ENCODE results near the gene PLA2G4F. TPM values are rescaled to one million over a fixed set of nuclear protein-coding genes. Genes with fewer than 3 reads are reported as not detected.

PLA2G4F gene
- polyA plus RNA-seq, 1 experiment: not detected

DNA sequence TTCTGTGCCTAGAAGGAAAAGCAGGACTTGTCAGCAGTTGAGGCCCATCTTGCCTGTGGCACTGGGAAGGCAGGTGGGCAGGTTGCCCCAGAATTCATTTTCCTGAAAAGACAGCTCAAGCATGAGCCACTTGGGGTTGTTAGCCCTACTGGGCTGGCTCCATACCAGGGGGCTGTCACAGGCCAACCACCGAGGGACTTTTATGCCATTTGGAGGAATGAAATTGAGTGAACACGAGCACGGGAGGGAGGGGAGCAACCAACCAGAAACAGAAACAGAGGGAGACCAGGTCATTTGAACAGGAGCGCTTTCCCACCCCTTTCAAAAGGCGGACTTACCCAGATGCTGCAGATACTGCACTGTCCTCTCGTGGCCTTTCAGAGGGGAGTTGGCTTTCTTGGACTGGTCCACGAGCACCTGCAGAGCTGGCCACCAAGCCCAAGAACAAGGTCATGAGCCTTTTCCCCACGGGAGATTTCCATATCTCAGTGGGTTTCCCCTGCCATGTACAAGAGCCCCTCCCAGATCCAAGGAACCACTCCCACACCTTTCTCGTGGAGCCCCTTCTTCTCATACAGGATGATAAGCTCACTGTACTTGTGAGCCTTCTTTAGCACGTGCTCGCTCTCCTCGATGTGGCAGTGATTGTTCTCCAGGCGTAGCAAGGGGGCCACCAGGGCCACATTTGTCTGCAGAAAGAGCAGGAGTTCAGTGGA lies 9.9 kb upstream of the PLA2G4F start:
- TF ChIP-seq, protein P1, sequence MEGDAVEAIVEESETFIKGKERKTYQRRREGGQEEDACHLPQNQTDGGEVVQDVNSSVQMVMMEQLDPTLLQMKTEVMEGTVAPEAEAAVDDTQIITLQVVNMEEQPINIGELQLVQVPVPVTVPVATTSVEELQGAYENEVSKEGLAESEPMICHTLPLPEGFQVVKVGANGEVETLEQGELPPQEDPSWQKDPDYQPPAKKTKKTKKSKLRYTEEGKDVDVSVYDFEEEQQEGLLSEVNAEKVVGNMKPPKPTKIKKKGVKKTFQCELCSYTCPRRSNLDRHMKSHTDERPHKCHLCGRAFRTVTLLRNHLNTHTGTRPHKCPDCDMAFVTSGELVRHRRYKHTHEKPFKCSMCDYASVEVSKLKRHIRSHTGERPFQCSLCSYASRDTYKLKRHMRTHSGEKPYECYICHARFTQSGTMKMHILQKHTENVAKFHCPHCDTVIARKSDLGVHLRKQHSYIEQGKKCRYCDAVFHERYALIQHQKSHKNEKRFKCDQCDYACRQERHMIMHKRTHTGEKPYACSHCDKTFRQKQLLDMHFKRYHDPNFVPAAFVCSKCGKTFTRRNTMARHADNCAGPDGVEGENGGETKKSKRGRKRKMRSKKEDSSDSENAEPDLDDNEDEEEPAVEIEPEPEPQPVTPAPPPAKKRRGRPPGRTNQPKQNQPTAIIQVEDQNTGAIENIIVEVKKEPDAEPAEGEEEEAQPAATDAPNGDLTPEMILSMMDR (IDR thresholded peaks at IDR 0.05; ENCODE audit: insufficient read depth, low read depth, low read length): no peak
- POLR2A ChIA-PET: no interaction called here
- no peak for DNase-seq (ENCODE audit: low read depth)

GRCh38 chr15:42165106-42165505 lies 8.7 kb upstream of the PLA2G4F start:
- Histone ChIP-seq H3K27me3 (ENCODE audit: control insufficient read depth, insufficient read depth, low read length) (no peaks in the 10 kb centered on the region), H3K4me3 (ENCODE audit: low read depth, low read length) (no peak overlapping the region), H3K36me3 (ENCODE audit: control insufficient read depth, insufficient read depth, low read length) (peaks cover 47% of the 10 kb centered on the region)
- ChIA-PET CTCF (interaction anchor here (0.8 kb wide), 1 partner anchor 104 kb away, joined by 3 read pairs; no protein-coding TSS in a partner anchor), POLR2A (no interaction called here)
- TF ChIP-seq, protein P1 (IDR thresholded peaks at IDR 0.05; ENCODE audit: insufficient read depth, low read depth, low read length): no peak
- DNase-seq (ENCODE audit: low read depth): peak; percentile 2

More for the DNA sequence above, 9.9 kb upstream of the PLA2G4F start:
- H3K27me3 ChIP-seq (ENCODE audit: control insufficient read depth, insufficient read depth, low read length): no peaks in the 10 kb centered on the region
- H3K4me3 ChIP-seq (ENCODE audit: low read depth, low read length): no peak overlapping the region
- peaks cover 45% of the 10 kb centered on the region for H3K36me3 ChIP-seq (ENCODE audit: control insufficient read depth, insufficient read depth, low read length)
- CTCF ChIA-PET: no interaction called here

DNA sequence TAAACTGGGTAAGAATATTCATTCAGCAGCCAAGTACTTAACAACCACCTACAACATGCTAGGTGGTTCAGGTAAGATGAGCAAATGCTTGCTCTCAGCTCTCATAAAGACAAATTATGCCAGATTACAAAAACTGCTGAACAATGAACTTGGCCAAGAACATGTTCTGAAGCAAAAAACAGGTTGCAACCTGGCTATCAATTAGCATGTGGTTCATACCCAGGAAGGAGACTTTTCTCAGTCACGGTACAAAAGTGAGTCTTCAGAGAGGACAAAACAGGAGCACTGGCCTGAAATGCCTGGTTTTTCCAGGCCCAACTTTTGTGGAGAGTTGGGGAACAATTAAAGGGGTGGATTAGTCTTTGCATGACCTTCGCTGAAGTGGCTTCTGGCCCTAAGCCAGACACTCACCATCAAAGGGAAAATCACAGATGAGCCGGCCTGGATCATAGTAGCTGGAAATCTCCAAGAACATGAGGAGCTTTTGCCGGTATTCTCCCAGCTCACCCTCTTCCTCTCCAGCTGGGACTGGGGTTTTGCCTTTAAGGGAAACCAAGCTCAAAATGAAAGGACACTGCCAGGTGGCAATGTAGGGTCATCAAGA lies 7.6 kb upstream of the PLA2G4F start:
- ChIA-PET POLR2A (no interaction called here), CTCF (interaction anchor here (0.6 to 1.2 kb wide), 5 partner anchors 8 to 486 kb away, joined by 3 read pairs; no protein-coding TSS in a partner anchor)
- H3K27me3 ChIP-seq (ENCODE audit: control insufficient read depth, insufficient read depth, low read length): no peaks in the 10 kb centered on the region
- H3K4me3 ChIP-seq (ENCODE audit: low read depth, low read length): no peak overlapping the region
- H3K36me3 ChIP-seq (ENCODE audit: control insufficient read depth, insufficient read depth, low read length): peaks cover 55% of the 10 kb centered on the region
- no peak for DNase-seq (ENCODE audit: low read depth)
- TF ChIP-seq, protein P1 (IDR thresholded peaks at IDR 0.05; ENCODE audit: insufficient read depth, low read depth, low read length): no peak

DNA sequence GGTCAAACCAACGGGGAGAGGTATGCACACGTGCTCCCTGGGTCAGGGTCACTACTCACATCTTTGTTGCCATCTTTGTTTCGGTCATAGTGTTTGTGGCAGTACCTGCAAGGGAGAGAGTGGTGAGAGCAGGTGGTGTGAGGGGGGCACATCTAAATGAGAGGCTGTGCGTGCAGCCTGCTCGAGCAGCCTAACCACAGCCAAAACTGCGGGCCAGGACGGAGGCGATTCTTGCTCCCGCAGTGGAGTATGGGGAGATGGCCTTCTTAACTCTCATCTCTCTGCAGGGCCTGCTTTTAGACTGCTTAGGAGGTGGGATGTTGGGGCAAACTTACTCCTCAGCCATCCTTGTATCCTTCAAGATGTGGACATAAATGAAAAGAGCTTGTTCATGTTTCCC lies 6.9 kb upstream of the PLA2G4F start:
- DNase-seq (ENCODE audit: low read depth): no peak
- H3K36me3 ChIP-seq (ENCODE audit: control insufficient read depth, insufficient read depth, low read length): peaks cover 55% of the 10 kb centered on the region
- POLR2A ChIA-PET: no interaction called here
- no peak overlapping the region for H3K4me3 ChIP-seq (ENCODE audit: low read depth, low read length)
- H3K27me3 ChIP-seq (ENCODE audit: control insufficient read depth, insufficient read depth, low read length): no peaks in the 10 kb centered on the region
- TF ChIP-seq, protein P1 (IDR thresholded peaks at IDR 0.05; ENCODE audit: insufficient read depth, low read depth, low read length): no peak
- CTCF ChIA-PET: interaction anchor here (1.2 kb wide), 1 partner anchor 7 kb away, joined by 3 read pairs; no protein-coding TSS in a partner anchor

GRCh38 chr15:42160136-42160535 lies 3.7 kb upstream of the PLA2G4F start:
- POLR2A ChIA-PET: no interaction called here
- peaks cover 35% of the 10 kb centered on the region for H3K36me3 ChIP-seq (ENCODE audit: control insufficient read depth, insufficient read depth, low read length)

More at GRCh38 chr15:42160136-42160535, 3.7 kb upstream of the PLA2G4F start:
- CTCF ChIA-PET: no interaction called here
- TF ChIP-seq, protein P1 (IDR thresholded peaks at IDR 0.05; ENCODE audit: insufficient read depth, low read depth, low read length): no peak
- Histone ChIP-seq H3K27me3 (ENCODE audit: control insufficient read depth, insufficient read depth, low read length) (no peaks in the 10 kb centered on the region), H3K4me3 (ENCODE audit: low read depth, low read length) (no peak overlapping the region)
- no peak for DNase-seq (ENCODE audit: low read depth)

Measured in BJ (cell line).